ENCODE data around the gene CGA. TPM values are rescaled to one million over a fixed set of nuclear protein-coding genes. Genes with fewer than 3 reads are reported as not detected.
A peak's percentile ranks its signal among the peaks of the same experiment; 100 is the strongest.

Gene CGA
- total RNA-seq, 6 experiments from 2014 or later: not detected

GRCh38 chr6:87066449-87067333 lies 28.2 kb downstream of the CGA start:
- TF ChIP-seq CTCF (IDR thresholded peaks at IDR 0.05) (peak; percentile 51 to 58 (median 56)), POLR2A (IDR thresholded peaks at IDR 0.05) (no peak)
- Histone ChIP-seq H3K4me1 (peaks cover 0 to 6% (median 0%) of the 10 kb centered on the region in 4 donors), H3K27ac (peak overlapping the region in 1 of 3 donors; percentile 24), H3K4me3 (peak overlapping the region in 2 of 3 donors; percentile 46 to 52), H3K9me3 (no peaks in the 10 kb centered on the region), H3K27me3 (no peaks in the 10 kb centered on the region), H3K36me3 (no peaks in the 10 kb centered on the region)
- intact Hi-C loops (cut with DNase I): no loop called here
- peak; percentile 82 to 93 (median 87) for ATAC-seq
- peak in 1 of 3 donors; percentile 53 for DNase-seq
- WGBS (ENCODE audit: insufficient coverage, low coverage, low lambda C conversion rate, missing lambda C conversion rate): 9% methylated on average over 7 of the region's 7 CpGs

GRCh38 chr6:87065117-87065516 lies 29.8 kb downstream of the CGA start:
- ATAC-seq: no peak
- intact Hi-C loops (cut with DNase I): no loop called here
- H3K9me3 ChIP-seq: no peaks in the 10 kb centered on the region
- H3K27me3 ChIP-seq: no peaks in the 10 kb centered on the region
- H3K4me1 ChIP-seq: peaks cover 0 to 6% (median 0%) of the 10 kb centered on the region in 4 donors
- TF ChIP-seq CTCF (IDR thresholded peaks at IDR 0.05) (no peak), POLR2A (IDR thresholded peaks at IDR 0.05) (no peak)
- 61% methylated on average over 5 of the region's 5 CpGs for WGBS (ENCODE audit: insufficient coverage, low coverage, low lambda C conversion rate, missing lambda C conversion rate)
- H3K36me3 ChIP-seq: no peaks in the 10 kb centered on the region
- no peak for DNase-seq
- H3K27ac ChIP-seq: no peak overlapping the region
- no peak overlapping the region for H3K4me3 ChIP-seq

GRCh38 chr6:87059943-87060342 lies 35.0 kb downstream of the CGA start:
- no peaks in the 10 kb centered on the region for H3K27me3 ChIP-seq
- H3K27ac ChIP-seq: no peak overlapping the region
- no peaks in the 10 kb centered on the region for H3K4me1 ChIP-seq
- no peak for DNase-seq
- ATAC-seq: no peak
- no peaks in the 10 kb centered on the region for H3K9me3 ChIP-seq
- WGBS (ENCODE audit: insufficient coverage, low coverage, low lambda C conversion rate, missing lambda C conversion rate): no CpG with 5 or more reads among the region's 18 CpGs
- H3K4me3 ChIP-seq: no peak overlapping the region
- TF ChIP-seq CTCF (IDR thresholded peaks at IDR 0.05) (no peak), POLR2A (IDR thresholded peaks at IDR 0.05) (no peak)
- intact Hi-C loops (cut with DNase I): no loop called here
- no peaks in the 10 kb centered on the region for H3K36me3 ChIP-seq

- H3K36me3 ChIP-seq: no peaks in the 10 kb centered on the region
- no peak overlapping the region for H3K4me3 ChIP-seq
- no peaks in the 10 kb centered on the region for H3K4me1 ChIP-seq
- no peak overlapping the region for H3K27ac ChIP-seq
- 40% methylated on average over 3 of the region's 3 CpGs for WGBS (ENCODE audit: insufficient coverage, low coverage, low lambda C conversion rate, missing lambda C conversion rate)
- H3K9me3 ChIP-seq: no peaks in the 10 kb centered on the region
- intact Hi-C loops (cut with DNase I): no loop called here
- no peak for ATAC-seq
- TF ChIP-seq POLR2A (IDR thresholded peaks at IDR 0.05) (no peak), CTCF (IDR thresholded peaks at IDR 0.05) (no peak)
- DNase-seq: no peak
- H3K27me3 ChIP-seq: no peaks in the 10 kb centered on the region
Measured at GRCh38 chr6:87054143-87054833, 40.6 kb downstream of the CGA start.

Data from right lobe of liver (tissue), 6 donors.